ENCODE data around the gene SLC35F1. TPM values are rescaled to one million over a fixed set of nuclear protein-coding genes. Genes with fewer than 3 reads are reported as not detected.

The SLC35F1 gene
- total RNA-seq, 2 experiments from 2014 or later = not detected

- POLR2A ChIA-PET = no interaction called here
- no peak overlapping the region for H3K27ac Mint-ChIP-seq
Observed at GRCh38 chr6:118101220-118101619, 194.2 kb downstream of the SLC35F1 start.

DNA sequence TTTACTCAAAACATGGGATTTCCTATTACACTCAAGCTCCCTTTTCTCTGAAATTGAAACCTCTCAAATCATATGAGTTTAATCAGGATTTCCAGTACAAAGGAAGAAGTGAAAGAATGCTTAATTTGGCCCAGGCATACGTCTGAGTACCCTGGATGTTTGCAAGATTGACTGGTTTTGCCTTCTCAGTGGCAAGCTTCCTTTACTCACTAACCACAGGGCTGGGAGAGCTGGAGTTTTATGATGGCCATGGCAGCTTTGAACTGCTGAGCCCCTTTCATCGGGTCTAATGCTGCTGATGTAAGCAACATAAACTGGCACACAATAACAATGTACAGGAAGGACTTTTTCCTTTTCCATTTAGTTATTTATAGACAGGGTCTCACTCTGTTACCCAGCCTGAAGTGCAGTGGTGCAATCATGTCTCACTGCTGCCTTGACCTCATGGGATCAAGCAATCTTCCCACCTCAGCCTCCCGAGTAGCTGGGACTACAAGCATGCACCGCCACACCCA, 194.8 kb downstream of the SLC35F1 start:
- Mint-ChIP-seq H3K27ac (no peak overlapping the region), H3K9me3 (ENCODE audit: insufficient read depth) (no peaks in the 10 kb centered on the region), H3K4me1 (ENCODE audit: low read depth) (no peaks in the 10 kb centered on the region), H3K4me3 (no peak overlapping the region), H3K36me3 (ENCODE audit: low read depth) (no peaks in the 10 kb centered on the region), H3K27me3 (ENCODE audit: low read depth) (no peaks in the 10 kb centered on the region)
- ATAC-seq = no peak
- DNase-seq = no peak
- POLR2A ChIA-PET = no interaction called here
- CTCF ChIA-PET = no interaction called here

More at GRCh38 chr6:118101220-118101619, 194.2 kb downstream of the SLC35F1 start:
- H3K27me3 Mint-ChIP-seq (ENCODE audit: low read depth) = no peaks in the 10 kb centered on the region
- H3K4me1 Mint-ChIP-seq (ENCODE audit: low read depth) = no peaks in the 10 kb centered on the region
- no peak for DNase-seq
- no peak for ATAC-seq
- no peaks in the 10 kb centered on the region for H3K36me3 Mint-ChIP-seq (ENCODE audit: low read depth)
- no peak overlapping the region for H3K4me3 Mint-ChIP-seq
- CTCF ChIA-PET = no interaction called here
- no peaks in the 10 kb centered on the region for H3K9me3 Mint-ChIP-seq (ENCODE audit: insufficient read depth)

DNA sequence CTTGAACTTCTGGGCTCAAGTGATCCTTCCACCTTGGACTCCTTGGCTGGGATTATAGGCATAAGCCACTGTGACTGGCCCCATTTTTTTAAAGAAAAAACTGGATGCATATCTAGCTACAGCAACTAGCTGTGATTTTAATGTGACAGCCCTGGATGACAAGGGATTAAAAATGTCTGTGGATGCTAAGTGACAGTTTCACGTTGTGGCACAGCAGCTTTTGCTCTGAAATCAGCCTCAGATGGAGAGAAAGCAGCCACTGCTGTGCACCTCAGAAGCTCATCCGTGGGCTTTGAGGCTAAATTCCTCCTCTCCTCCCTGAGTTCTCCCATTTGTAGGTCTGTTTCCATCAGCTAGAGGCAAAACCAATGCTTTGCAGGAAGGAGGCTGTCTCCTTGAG, 195.3 kb downstream of the SLC35F1 start:
- no peak overlapping the region for H3K27ac Mint-ChIP-seq
- POLR2A ChIA-PET = no interaction called here
- H3K36me3 Mint-ChIP-seq (ENCODE audit: low read depth) = no peaks in the 10 kb centered on the region
- no peaks in the 10 kb centered on the region for H3K4me1 Mint-ChIP-seq (ENCODE audit: low read depth)
- CTCF ChIA-PET = no interaction called here
- no peak overlapping the region for H3K4me3 Mint-ChIP-seq
- H3K27me3 Mint-ChIP-seq (ENCODE audit: low read depth) = no peaks in the 10 kb centered on the region
- ATAC-seq = no peak
- no peaks in the 10 kb centered on the region for H3K9me3 Mint-ChIP-seq (ENCODE audit: insufficient read depth)
- DNase-seq = no peak

DNA sequence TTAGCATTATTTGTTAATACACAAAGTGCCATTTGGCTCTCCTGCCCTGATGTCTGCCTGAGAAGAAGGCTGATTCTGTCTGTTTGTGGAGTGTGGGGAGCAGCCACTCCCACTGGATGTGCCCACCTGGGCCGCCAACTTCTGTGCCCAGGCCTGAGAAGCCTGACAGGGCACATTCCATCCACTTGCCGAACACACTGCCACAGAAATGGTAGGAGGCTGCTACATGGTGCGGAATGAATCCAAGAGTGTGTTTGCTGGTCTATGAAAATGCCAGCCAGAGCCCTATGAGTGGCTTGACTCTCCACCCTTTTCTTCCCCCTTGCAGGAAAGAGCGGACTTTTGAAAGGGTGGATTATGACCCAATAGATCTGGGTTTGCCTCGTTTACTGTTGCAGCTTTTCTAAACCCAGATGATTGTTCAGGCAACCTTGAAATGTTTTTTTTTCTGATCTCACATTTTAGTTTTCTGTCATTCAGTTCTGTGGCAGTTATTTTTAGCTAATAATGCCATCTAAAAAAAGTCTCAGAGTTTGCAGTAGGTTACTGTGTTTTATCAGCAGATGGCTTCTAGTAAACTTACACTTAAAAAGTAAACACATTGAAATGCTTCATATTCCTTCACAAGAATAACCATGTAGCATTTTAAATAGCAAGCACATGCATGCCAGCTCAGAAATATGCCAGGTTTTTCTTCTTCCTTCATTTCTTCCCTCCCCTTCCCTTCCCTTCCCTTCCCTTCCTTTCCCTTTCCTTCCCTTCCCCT, 196.5 kb downstream of the SLC35F1 start:
- Mint-ChIP-seq H3K27me3 (ENCODE audit: low read depth) (no peaks in the 10 kb centered on the region), H3K4me3 (no peak overlapping the region), H3K4me1 (ENCODE audit: low read depth) (no peaks in the 10 kb centered on the region), H3K27ac (no peak overlapping the region), H3K36me3 (ENCODE audit: low read depth) (no peaks in the 10 kb centered on the region), H3K9me3 (ENCODE audit: insufficient read depth) (no peaks in the 10 kb centered on the region)
- ATAC-seq (no peak), DNase-seq (no peak)
- CTCF ChIA-PET = no interaction called here
- POLR2A ChIA-PET = interaction anchor here (0.6 kb wide), 1 partner anchor 746 kb away, joined by 3 read pairs; no protein-coding TSS in a partner anchor

GRCh38 chr6:118122161-118122725, 215.2 kb downstream of the SLC35F1 start:
- no peak overlapping the region for H3K4me3 Mint-ChIP-seq
- no peaks in the 10 kb centered on the region for H3K4me1 Mint-ChIP-seq (ENCODE audit: low read depth)
- POLR2A ChIA-PET = no interaction called here
- H3K9me3 Mint-ChIP-seq (ENCODE audit: insufficient read depth) = no peaks in the 10 kb centered on the region
- DNase-seq (no peak), ATAC-seq (no peak)
- H3K27ac Mint-ChIP-seq = no peak overlapping the region
- H3K36me3 Mint-ChIP-seq (ENCODE audit: low read depth) = no peaks in the 10 kb centered on the region
- CTCF ChIA-PET = no interaction called here
- peaks cover 2% of the 10 kb centered on the region for H3K27me3 Mint-ChIP-seq (ENCODE audit: low read depth)

DNA sequence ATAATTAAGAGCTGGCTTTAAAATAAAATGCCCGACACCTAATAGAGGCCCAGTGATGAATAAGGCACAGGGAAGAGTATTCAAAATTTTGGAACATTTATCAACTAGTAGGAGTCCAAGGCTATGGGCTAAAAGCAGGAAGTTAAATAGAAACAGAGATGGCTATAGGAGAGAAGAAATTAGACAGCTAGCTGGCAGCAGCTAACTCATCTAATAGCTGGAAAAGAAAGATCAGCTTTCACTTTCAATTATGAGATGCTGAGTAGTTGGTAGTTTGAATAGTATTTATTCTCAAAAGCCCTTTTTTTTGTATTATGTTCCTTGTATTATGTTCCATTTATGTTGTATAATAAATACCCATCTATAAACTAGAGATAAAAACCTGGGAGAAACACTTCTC, 215.7 kb downstream of the SLC35F1 start:
- POLR2A ChIA-PET = no interaction called here

GRCh38 chr6:118123503-118124037, 216.5 kb downstream of the SLC35F1 start:
- no peaks in the 10 kb centered on the region for H3K4me1 Mint-ChIP-seq (ENCODE audit: low read depth)
- ATAC-seq (no peak), DNase-seq (no peak)
- H3K9me3 Mint-ChIP-seq (ENCODE audit: insufficient read depth) = no peaks in the 10 kb centered on the region
- POLR2A ChIA-PET = no interaction called here
- no peak overlapping the region for H3K4me3 Mint-ChIP-seq
- CTCF ChIA-PET = no interaction called here
- H3K27ac Mint-ChIP-seq = no peak overlapping the region
- no peaks in the 10 kb centered on the region for H3K36me3 Mint-ChIP-seq (ENCODE audit: low read depth)
- peaks cover 2% of the 10 kb centered on the region for H3K27me3 Mint-ChIP-seq (ENCODE audit: low read depth)

More for the DNA sequence above, 215.7 kb downstream of the SLC35F1 start:
- H3K27ac Mint-ChIP-seq = no peak overlapping the region
- no peak overlapping the region for H3K4me3 Mint-ChIP-seq
- CTCF ChIA-PET = no interaction called here
- DNase-seq (no peak), ATAC-seq (no peak)
- H3K27me3 Mint-ChIP-seq (ENCODE audit: low read depth) = peaks cover 2% of the 10 kb centered on the region
- H3K9me3 Mint-ChIP-seq (ENCODE audit: insufficient read depth) = no peaks in the 10 kb centered on the region
- H3K36me3 Mint-ChIP-seq (ENCODE audit: low read depth) = no peaks in the 10 kb centered on the region
- H3K4me1 Mint-ChIP-seq (ENCODE audit: low read depth) = no peaks in the 10 kb centered on the region

GRCh38 chr6:118124851-118125250, 217.8 kb downstream of the SLC35F1 start:
- DNase-seq (no peak), ATAC-seq (no peak)
- Mint-ChIP-seq H3K4me1 (ENCODE audit: low read depth) (no peaks in the 10 kb centered on the region), H3K27ac (no peak overlapping the region), H3K36me3 (ENCODE audit: low read depth) (no peaks in the 10 kb centered on the region), H3K4me3 (no peak overlapping the region), H3K27me3 (ENCODE audit: low read depth) (no peaks in the 10 kb centered on the region), H3K9me3 (ENCODE audit: insufficient read depth) (no peaks in the 10 kb centered on the region)
- CTCF ChIA-PET = interaction anchor here (0.7 kb wide), 1 partner anchor 953 kb away, joined by 4 read pairs; the partner anchor contains the start of gene FAM184A
- POLR2A ChIA-PET = no interaction called here

DNA sequence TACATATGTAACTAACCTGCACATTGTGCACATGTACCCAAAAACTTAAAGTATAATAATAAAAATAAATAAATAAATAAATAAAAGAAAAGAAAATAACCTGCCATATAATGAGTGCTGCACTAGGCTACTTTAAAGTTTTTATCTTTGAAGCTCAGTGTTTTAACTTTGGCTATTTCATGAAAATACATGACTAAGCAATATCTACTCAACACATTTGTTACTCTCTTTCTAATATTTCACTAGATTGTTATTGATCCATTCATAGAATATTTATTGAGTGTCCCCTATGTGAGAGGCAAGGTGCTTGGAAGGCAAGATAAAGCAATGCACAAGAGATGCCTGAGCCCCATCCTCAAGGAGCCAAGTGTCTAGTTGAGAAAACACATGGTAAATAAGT, 221.7 kb downstream of the SLC35F1 start:
- no peaks in the 10 kb centered on the region for H3K36me3 Mint-ChIP-seq (ENCODE audit: low read depth)
- ATAC-seq = no peak

GRCh38 chr6:118134206-118134605, 227.1 kb downstream of the SLC35F1 start:
- Mint-ChIP-seq H3K27ac (no peak overlapping the region), H3K9me3 (ENCODE audit: insufficient read depth) (no peaks in the 10 kb centered on the region), H3K27me3 (ENCODE audit: low read depth) (no peaks in the 10 kb centered on the region), H3K36me3 (ENCODE audit: low read depth) (no peaks in the 10 kb centered on the region), H3K4me1 (ENCODE audit: low read depth) (no peaks in the 10 kb centered on the region), H3K4me3 (no peak overlapping the region)
- POLR2A ChIA-PET = no interaction called here
- CTCF ChIA-PET = no interaction called here
- ATAC-seq (no peak), DNase-seq (no peak)

More for the DNA sequence above, 221.7 kb downstream of the SLC35F1 start:
- Mint-ChIP-seq H3K4me1 (ENCODE audit: low read depth) (no peaks in the 10 kb centered on the region), H3K4me3 (no peak overlapping the region), H3K9me3 (ENCODE audit: insufficient read depth) (no peaks in the 10 kb centered on the region), H3K27ac (no peak overlapping the region), H3K27me3 (ENCODE audit: low read depth) (no peaks in the 10 kb centered on the region)
- ChIA-PET CTCF (no interaction called here), POLR2A (no interaction called here)
- DNase-seq = no peak

DNA sequence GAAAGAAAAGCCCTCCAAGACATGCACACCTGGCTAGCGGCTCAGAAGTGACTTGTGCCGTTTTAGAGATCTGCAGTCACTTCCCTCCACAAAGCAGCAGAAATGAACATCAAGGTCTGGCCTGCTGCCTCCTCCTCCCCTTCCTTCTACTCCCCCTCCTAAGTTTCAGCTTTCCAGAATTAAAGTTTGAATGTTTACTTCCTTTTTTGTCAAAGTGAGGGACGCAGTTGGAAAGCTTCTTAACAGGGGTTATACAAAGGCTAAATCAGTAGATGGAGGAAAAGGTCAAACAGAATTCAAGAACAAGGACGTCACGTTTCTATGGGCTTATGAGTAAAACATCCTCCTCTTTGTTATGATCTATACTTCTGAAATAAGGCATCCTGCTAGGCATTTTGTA, 227.7 kb downstream of the SLC35F1 start:
- Mint-ChIP-seq H3K36me3 (ENCODE audit: low read depth) (no peaks in the 10 kb centered on the region), H3K4me1 (ENCODE audit: low read depth) (no peaks in the 10 kb centered on the region), H3K9me3 (ENCODE audit: insufficient read depth) (no peaks in the 10 kb centered on the region), H3K4me3 (no peak overlapping the region), H3K27me3 (ENCODE audit: low read depth) (no peaks in the 10 kb centered on the region), H3K27ac (no peak overlapping the region)
- DNase-seq (no peak), ATAC-seq (no peak)
- ChIA-PET CTCF (no interaction called here), POLR2A (no interaction called here)

GRCh38 chr6:118135371-118135770, 228.3 kb downstream of the SLC35F1 start:
- Mint-ChIP-seq H3K9me3 (ENCODE audit: insufficient read depth) (no peaks in the 10 kb centered on the region), H3K27ac (no peak overlapping the region), H3K36me3 (ENCODE audit: low read depth) (no peaks in the 10 kb centered on the region), H3K4me1 (ENCODE audit: low read depth) (no peaks in the 10 kb centered on the region), H3K27me3 (ENCODE audit: low read depth) (no peaks in the 10 kb centered on the region), H3K4me3 (no peak overlapping the region)
- ATAC-seq (no peak), DNase-seq (no peak)
- ChIA-PET POLR2A (no interaction called here), CTCF (no interaction called here)
